Measurements from ENCODE around the gene RAD54L2.

DNA sequence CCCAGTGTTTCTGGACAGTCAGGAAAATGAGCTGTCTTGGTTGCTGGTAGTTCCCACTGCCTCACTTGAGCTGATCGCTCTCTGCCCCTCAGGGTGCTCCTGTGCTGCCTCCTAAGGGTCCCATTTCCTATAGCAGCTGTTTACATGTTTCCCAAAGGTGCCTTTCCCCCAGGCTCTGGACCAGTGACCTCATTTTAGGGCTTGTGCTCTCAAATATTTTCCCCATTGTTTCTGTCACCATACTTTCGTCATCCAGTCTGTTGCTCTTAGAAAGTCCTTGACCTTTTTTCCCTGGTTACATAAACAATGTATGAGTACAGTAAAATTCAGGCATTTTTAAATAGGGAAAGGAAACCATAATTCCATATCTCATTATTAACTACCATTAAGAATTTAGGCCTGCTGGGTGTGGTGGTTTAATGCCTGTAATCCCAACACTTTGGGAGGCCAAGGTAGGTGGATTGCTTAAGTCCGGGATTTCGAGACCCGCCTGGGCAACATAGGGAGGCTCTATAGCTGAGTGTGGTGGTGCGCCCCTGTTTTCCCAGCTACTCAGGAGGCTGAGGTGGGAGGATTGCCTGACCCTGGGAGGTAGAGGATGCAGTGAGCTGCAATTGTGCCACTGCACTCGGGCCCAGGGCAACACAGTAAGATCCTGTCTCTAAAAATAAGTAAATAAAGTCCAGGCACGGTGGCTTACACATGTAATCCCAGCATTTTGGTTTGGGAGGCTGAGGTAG, 11.7 kb downstream of the RAD54L2 start:
- TF ChIP-seq POLR2A (IDR thresholded peaks at IDR 0.05) (no peak), POLR2AphosphoS5 (IDR thresholded peaks at IDR 0.05) (no peak)
- TF ChIP-seq, protein P1, sequence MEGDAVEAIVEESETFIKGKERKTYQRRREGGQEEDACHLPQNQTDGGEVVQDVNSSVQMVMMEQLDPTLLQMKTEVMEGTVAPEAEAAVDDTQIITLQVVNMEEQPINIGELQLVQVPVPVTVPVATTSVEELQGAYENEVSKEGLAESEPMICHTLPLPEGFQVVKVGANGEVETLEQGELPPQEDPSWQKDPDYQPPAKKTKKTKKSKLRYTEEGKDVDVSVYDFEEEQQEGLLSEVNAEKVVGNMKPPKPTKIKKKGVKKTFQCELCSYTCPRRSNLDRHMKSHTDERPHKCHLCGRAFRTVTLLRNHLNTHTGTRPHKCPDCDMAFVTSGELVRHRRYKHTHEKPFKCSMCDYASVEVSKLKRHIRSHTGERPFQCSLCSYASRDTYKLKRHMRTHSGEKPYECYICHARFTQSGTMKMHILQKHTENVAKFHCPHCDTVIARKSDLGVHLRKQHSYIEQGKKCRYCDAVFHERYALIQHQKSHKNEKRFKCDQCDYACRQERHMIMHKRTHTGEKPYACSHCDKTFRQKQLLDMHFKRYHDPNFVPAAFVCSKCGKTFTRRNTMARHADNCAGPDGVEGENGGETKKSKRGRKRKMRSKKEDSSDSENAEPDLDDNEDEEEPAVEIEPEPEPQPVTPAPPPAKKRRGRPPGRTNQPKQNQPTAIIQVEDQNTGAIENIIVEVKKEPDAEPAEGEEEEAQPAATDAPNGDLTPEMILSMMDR (IDR thresholded peaks at IDR 0.05): no peak

Data from suprapubic skin (tissue), 4 donors.